Neural crest cell (in vitro differentiated cells): ENCODE results near the gene OR2L8. TPM values are rescaled to one million over a fixed set of nuclear protein-coding genes. Genes with fewer than 3 reads are reported as not detected.

Experiments used
- DNase-seq: peaks from one replicate; pipeline ENCODE4 v3.0.0; 2021; ENCODE audit warnings: low read depth, mixed read lengths, low spot score
- H3K27ac Mint-ChIP-seq: one replicate; pipeline ENCODE4 v1.8.0; 2021; ENCODE audit warnings: mild to moderate bottlenecking, mixed read lengths; ENCODE audit not compliant: unreplicated experiment
- H3K27me3 Mint-ChIP-seq: 2 replicates; pipeline ENCODE4 v1.8.0; 2021; ENCODE audit warnings: low read depth, mild to moderate bottlenecking, mixed read lengths
- H3K36me3 Mint-ChIP-seq: 2 replicates; pipeline ENCODE4 v1.8.0; 2021; ENCODE audit warnings: low read depth, mild to moderate bottlenecking, mixed read lengths
- H3K4me1 Mint-ChIP-seq: 2 replicates; pipeline ENCODE4 v1.8.0; 2021; ENCODE audit warnings: mixed read lengths
- H3K4me3 Mint-ChIP-seq: one replicate; pipeline ENCODE4 v1.8.0; 2021; ENCODE audit warnings: mild to moderate bottlenecking, mixed read lengths
- H3K9me3 Mint-ChIP-seq: 2 replicates; pipeline ENCODE4 v1.8.0; 2021; ENCODE audit warnings: mixed read lengths
- CTCF ChIP-seq: fragments of 200-600 bp; sonication (generic); conservative IDR thresholded peaks from 2 replicates; pipeline ENCODE4 v1.5.0; 2021; ENCODE audit warnings: antibody characterized with exemption, mild to moderate bottlenecking
- long read RNA-seq: library from polyadenylated mRNA; unstranded; transcript quantifications from one replicate; pipeline ENCODE4 v2.0.0, GENCODE V29; 2020
- total RNA-seq: library from RNA; stranded (reverse); gene quantifications from 2 replicates; pipeline ENCODE4 v1.2.1, GENCODE V29; 2021

The OR2L8 gene
- not detected in 2 replicates for total RNA-seq
- long read RNA-seq: 0 reads

- Mint-ChIP-seq H3K4me3 (no peak within 1 kb of the TSS), H3K36me3 (peaks cover 3% of the 10 kb centered on the region), H3K9me3 (peaks cover 32% of the 10 kb centered on the region), H3K4me1 (no peaks in the 10 kb centered on the region), H3K27ac (no peak within 1 kb of the TSS), H3K27me3 (no peaks in the 10 kb centered on the region)
- no peak for TF ChIP-seq CTCF
- DNase-seq: no peak
Measured at GRCh38 chr1:247948558-247948957, at the start of gene OR2L8. OR2L8 (plus strand) TSS chr1:247948858; CDS start chr1:247948858, 0 bp downstream.

DNA sequence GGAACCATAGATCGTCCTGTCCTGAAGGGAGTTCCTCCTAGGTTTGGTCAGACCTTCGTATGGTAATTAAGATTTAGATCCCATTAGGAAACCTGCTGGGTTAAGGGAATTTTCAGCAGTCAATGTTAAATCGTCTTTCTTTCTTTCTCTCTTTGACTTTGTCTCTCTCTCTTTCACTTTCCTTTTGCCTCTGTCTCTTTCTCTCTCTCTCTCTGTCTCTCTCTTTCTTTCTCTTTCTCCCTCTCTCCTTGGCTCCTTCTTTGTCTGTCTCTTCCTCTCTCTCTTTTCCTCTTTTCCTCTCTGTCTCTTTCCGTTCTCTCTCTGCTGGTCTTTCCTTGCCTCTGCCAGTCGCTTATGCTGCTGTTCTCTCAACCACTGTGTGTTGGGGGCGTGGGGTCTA lies 44.5 kb upstream of the OR2L8 start:
- Mint-ChIP-seq H3K27ac (no peak overlapping the region), H3K36me3 (peaks cover 4% of the 10 kb centered on the region), H3K4me3 (no peak overlapping the region), H3K27me3 (no peaks in the 10 kb centered on the region), H3K9me3 (peaks cover 16% of the 10 kb centered on the region), H3K4me1 (no peaks in the 10 kb centered on the region)
- no peak for TF ChIP-seq CTCF
- no peak for DNase-seq

DNA sequence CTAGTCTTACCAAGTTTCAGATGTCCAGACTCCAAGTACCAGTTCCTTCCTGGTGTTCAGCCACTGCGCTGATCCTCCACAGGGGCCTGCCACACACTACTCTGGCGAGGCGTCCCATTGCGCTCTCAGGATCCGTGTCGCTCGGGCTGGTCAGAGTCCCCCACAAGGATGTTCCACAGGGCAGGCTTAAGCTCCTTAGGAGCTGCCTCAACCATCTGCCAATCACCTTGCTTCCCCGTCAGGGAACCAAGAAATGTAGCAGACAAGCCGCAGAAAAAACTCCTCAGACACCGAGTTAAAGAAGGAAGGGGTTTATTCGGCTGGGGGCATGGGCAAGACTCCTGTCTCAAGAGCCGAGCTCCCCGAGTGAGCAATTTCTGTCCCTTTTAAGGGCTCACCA lies 43.5 kb upstream of the OR2L8 start:
- DNase-seq: no peak
- no peaks in the 10 kb centered on the region for H3K4me1 Mint-ChIP-seq
- H3K9me3 Mint-ChIP-seq: peaks cover 16% of the 10 kb centered on the region

GRCh38 chr1:247905910-247906503 lies 42.7 kb upstream of the OR2L8 start:
- no peak overlapping the region for H3K27ac Mint-ChIP-seq
- peaks cover 19% of the 10 kb centered on the region for H3K9me3 Mint-ChIP-seq
- no peak overlapping the region for H3K4me3 Mint-ChIP-seq
- no peaks in the 10 kb centered on the region for H3K4me1 Mint-ChIP-seq
- H3K36me3 Mint-ChIP-seq: peaks cover 4% of the 10 kb centered on the region
- no peaks in the 10 kb centered on the region for H3K27me3 Mint-ChIP-seq
- DNase-seq: no peak
- TF ChIP-seq CTCF: no peak

More for the DNA sequence above, 43.5 kb upstream of the OR2L8 start:
- H3K27me3 Mint-ChIP-seq: no peaks in the 10 kb centered on the region
- H3K27ac Mint-ChIP-seq: no peak overlapping the region
- TF ChIP-seq CTCF: no peak
- H3K4me3 Mint-ChIP-seq: no peak overlapping the region
- peaks cover 4% of the 10 kb centered on the region for H3K36me3 Mint-ChIP-seq

GRCh38 chr1:247906504-247907047 lies 42.1 kb upstream of the OR2L8 start:
- Mint-ChIP-seq H3K9me3 (peaks cover 19% of the 10 kb centered on the region), H3K27me3 (no peaks in the 10 kb centered on the region), H3K36me3 (peaks cover 4% of the 10 kb centered on the region), H3K4me1 (no peaks in the 10 kb centered on the region), H3K27ac (no peak overlapping the region), H3K4me3 (no peak overlapping the region)
- DNase-seq: no peak
- TF ChIP-seq CTCF: no peak
